GM12801 (cell line): ENCODE results near the gene BRD4.

Experiments
- TF ChIP-seq, protein P1 (sequence below): IDR thresholded peaks from one replicate; pipeline ENCODE4 v1.5.1; 2011; ENCODE audit warnings: control low read depth; ENCODE audit not compliant: insufficient read length; ENCODE audit errors: extremely low read depth

Gene BRD4

DNA sequence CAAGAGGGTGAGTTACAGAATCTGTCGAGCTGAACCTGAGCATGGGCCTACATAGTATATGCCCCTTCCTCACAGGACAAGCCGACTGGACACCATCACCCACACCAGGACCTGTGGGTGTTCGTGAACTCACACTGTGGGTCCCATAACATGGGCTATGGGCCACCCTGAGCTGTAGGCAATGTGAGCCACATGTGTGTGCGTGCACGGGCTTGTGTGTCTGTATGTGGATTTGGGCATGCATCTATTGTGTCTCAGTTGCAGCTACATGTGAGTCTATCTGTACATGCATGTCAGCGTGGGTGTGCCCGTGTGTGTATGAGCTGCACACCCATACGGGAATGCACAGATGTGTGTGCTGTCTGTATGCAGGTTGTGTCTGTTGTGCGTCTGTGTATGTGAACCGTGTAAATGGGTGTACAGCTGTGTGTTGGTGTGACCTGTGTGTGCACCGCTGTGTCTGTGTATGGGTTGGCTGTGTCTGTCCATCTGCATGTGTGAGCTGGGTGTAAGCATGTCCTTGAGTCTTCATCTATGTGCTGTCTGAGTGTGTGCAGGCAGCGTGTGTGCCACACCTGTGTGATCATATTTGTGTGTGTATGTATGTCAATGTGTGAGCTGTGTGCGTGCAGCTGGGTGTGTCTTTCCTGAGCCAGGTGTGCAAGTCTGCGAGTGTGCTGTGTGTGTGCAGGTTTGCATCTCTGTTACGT lies 133.2 kb downstream of the BRD4 start:
- TF ChIP-seq, protein P1, sequence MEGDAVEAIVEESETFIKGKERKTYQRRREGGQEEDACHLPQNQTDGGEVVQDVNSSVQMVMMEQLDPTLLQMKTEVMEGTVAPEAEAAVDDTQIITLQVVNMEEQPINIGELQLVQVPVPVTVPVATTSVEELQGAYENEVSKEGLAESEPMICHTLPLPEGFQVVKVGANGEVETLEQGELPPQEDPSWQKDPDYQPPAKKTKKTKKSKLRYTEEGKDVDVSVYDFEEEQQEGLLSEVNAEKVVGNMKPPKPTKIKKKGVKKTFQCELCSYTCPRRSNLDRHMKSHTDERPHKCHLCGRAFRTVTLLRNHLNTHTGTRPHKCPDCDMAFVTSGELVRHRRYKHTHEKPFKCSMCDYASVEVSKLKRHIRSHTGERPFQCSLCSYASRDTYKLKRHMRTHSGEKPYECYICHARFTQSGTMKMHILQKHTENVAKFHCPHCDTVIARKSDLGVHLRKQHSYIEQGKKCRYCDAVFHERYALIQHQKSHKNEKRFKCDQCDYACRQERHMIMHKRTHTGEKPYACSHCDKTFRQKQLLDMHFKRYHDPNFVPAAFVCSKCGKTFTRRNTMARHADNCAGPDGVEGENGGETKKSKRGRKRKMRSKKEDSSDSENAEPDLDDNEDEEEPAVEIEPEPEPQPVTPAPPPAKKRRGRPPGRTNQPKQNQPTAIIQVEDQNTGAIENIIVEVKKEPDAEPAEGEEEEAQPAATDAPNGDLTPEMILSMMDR, result no peak

DNA sequence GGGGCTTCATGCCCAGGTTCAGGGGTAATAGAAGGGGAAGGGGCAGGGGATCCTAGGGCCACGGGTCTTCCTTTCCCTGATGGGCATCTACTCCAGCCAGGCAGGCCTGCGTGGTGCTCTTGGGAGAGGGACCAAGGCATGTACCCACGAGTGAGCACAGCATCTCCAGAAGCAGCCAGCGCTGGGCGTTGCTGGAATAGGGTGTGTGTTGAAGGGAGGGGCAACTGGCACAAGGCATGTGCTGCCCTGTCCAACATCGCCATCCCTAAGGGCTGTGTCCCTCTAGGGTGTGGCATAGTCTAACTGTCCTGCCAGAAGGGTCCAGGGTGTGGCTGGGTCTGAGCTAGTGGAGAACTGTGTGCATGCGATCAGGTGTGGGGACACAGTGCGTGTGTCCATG lies 134.4 kb downstream of the BRD4 start:
- TF ChIP-seq, protein P1, result no peak

DNA sequence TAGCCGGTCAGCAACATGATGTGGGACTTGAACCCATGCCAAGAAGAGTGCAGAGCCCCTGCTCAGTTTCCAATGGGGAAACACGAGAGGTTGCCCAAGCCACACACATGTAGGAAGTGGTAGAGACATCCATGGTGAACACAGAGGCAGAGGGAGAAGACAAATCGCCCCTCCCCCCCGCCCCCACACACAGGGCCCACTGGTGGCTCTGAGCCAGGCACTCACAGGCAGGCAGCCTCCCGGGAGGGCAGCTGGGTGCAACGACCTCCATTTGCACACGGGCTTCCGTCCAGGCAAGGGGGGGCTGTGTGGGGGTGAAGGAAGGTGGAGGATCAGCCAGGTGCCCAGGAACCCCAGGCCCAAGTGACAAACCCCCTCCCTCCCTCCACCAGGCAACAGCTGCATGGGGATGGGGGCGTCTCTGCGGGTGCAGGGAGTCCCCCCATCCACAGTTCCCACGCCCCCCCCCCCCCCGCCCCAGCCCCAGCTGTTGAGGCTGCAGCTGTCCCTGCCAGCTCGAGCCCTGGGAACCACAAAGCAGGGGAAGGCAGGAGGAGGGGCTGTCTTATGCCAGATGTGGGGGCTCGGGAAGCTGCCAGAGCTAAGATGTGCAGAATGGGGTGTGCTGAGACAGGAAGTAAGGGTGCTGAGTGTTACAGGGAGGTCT lies 134.9 kb downstream of the BRD4 start:
- TF ChIP-seq, protein P1, result no peak

DNA sequence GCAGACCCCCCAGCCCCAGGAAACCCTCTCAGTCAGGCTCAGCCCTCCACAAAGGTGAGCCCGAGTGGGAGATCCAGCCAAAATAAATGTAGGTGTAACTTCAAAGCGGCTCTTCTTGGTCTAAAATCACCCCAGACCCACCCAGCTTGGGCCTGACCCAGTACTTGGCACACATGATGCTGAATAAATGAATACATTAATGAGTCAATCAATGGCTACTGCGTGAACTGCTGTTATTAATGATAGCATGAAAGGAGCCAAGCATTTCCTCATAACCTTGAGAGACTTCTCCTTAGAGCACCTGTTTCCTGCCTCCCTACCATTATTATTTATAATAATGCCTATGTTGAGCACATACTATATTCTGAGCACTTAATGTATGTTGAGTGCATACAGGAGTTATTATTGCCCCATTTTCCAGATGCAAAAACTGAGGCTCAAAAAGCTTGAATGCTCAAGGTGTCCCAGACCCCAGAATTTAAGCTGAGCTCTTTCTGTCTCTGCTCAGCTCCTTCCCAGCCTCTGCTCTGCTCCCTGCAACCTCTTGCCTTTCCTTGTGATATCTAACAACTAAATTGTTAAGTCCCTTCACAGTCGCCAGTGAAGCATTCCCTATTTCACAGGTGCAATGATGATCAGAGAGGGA lies 135.9 kb downstream of the BRD4 start:
- TF ChIP-seq, protein P1, result no peak

DNA sequence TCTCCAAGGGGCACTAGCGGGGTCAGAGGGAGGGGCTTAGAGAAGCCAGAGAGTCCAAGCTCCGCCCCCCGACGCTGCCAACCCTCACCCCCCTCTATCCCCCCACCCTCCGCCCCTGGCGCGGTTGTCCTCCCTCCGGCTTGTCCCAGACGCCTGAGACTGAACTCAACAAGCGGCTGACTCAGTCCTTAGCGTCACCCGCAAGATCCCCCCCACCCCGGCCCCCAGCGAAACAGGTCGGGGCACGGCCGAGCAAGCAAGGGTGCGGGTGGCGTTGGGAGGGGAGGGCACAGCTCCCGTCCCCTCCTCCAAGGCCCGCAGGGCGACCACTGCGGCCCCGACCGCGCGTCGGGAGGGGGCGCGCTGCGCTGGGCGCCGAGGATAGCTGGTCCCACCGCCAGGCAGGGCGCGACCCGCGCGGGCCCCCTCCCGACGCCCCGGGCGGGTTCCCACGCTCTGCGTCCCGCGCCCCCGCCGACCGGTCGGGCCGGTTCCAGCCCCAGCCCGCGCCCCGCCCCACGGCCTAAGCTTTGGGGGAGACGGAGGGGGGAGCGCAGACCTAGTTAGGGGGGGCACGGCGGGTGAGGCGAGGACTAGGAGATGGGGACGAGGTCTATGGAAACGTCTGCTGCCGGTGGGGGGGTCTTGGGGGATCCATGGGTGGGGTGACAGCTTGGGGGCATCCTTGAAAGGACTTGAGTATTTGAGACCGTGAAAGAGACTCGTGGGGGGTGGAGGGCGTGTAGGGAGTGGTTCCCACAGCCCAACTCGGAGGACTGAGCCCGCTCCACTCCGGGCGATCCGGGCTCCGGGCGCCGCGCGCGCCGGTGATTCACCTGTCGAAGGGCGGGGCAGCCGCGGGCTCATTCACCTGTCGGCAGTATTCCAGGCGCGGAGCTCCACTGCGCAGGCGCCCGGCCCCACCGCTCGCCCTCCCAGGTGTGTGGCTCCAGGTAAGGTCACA lies 136.7 kb downstream of the BRD4 start:
- TF ChIP-seq, protein P1, result no peak

DNA sequence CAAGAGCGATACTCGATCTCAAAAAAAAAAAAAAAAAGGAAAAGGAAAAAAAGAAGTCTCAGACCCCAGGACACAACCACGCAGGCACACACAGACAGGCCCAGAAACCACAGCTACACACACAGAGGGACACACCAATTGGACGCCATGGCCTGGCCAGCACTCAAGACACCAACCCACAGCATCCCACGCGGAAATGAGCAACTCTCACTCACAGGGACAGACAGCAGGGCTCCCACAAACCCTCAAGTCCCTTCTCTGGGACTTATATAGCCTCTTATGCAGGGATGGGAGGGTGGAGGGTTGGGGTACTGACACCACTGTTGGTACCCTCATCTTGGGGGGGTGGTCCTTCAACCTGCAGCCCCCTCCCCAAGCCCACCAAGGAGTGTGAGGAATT lies 137.4 kb downstream of the BRD4 start:
- TF ChIP-seq, protein P1, result no peak
